IgD-negative memory B cell (primary cell): Measurements from ENCODE around the gene CEP128. TPM values are rescaled to one million over a fixed set of nuclear protein-coding genes. Genes with fewer than 3 reads are reported as not detected.

ENCODE experiments used
- H3K27ac Mint-ChIP-seq, 3 donors: one replicate each; pipeline ENCODE4 v1.8.0; 2020 to 2022; ENCODE audit warnings: mild to moderate bottlenecking in 3 of 3, mixed read lengths in 3 of 3, moderate library complexity in 1 of 3
- H3K27me3 Mint-ChIP-seq: one replicate; pipeline ENCODE4 v1.8.0; 2021; ENCODE audit warnings: mixed read lengths
- H3K36me3 Mint-ChIP-seq: one replicate; pipeline ENCODE4 v1.8.0; 2020; ENCODE audit warnings: mild to moderate bottlenecking, mixed read lengths
- H3K4me1 Mint-ChIP-seq, 3 donors: one replicate each; pipeline ENCODE4 v1.8.0; 2020 to 2022; ENCODE audit warnings: mixed read lengths in 3 of 3, mild to moderate bottlenecking in 1 of 3
- H3K4me3 Mint-ChIP-seq, 4 donors: one replicate each; pipeline ENCODE4 v1.8.0; 2020 to 2022; ENCODE audit warnings: mild to moderate bottlenecking in 4 of 4, mixed read lengths in 4 of 4, moderate library complexity in 3 of 4
- H3K9me3 Mint-ChIP-seq, 3 donors: one replicate each; pipeline ENCODE4 v1.8.0; 2020 to 2021; ENCODE audit warnings: mixed read lengths in 3 of 3, mild to moderate bottlenecking in 1 of 3
- polyA plus RNA-seq: library from polyadenylated mRNA; unstranded; fragments of 300-500 nt; fragmentation: Illumina TruSeq; gene quantifications from one replicate; pipeline ENCODE4 v1.2.3, GENCODE V29; 2021

The CEP128 gene
- polyA plus RNA-seq, 1 donor from 2014 or later = 2.8 TPM

DNA sequence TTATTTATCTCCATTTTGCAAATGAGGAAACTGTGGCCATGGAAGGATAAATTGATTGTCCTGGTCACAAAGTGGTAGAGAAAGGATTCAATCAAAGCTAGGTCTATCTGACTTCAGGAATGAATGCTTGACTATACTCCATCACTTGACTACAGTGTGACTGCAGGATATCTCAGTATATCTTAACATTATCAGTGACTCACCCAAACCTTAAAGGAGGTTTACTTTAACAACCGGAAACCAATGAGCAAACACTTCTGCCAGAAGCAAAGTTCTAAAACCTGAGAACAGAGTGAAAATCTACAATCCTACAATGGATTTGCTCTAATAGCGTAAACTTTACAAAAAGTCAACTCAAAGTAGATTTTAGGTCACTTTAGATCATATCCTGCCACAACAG lies 277.0 kb downstream of the CEP128 start:
- H3K27me3 Mint-ChIP-seq = no peaks in the 10 kb centered on the region
- H3K4me3 Mint-ChIP-seq = no peak overlapping the region
- no peak overlapping the region for H3K27ac Mint-ChIP-seq
- H3K4me1 Mint-ChIP-seq = no peaks in the 10 kb centered on the region
- H3K9me3 Mint-ChIP-seq = peaks cover 2 to 10% (median 2%) of the 10 kb centered on the region in 3 donors
- H3K36me3 Mint-ChIP-seq = peaks cover 3% of the 10 kb centered on the region

DNA sequence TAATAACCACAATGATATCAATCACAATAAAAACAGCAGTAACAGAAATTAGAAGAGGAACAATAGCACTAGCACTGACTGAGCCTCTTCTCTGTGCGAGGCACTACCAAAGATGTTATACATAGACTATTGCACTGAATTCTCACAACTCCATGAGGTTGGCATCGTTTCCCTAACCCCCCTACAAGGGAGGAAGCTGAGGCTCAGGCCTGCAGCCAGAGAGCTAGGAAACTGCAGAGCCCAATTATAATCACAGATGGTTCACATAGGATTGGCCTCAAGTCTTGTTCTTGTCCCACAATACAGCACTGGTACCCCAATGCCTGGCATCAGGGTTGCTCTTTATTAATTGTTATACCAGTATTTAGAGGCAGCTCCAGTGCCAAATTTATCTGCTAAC lies 278.0 kb downstream of the CEP128 start:
- Mint-ChIP-seq H3K4me1 (no peaks in the 10 kb centered on the region), H3K27ac (no peak overlapping the region), H3K9me3 (peaks cover 2 to 4% (median 2%) of the 10 kb centered on the region in 3 donors), H3K36me3 (no peaks in the 10 kb centered on the region), H3K27me3 (no peaks in the 10 kb centered on the region), H3K4me3 (no peak overlapping the region)

DNA sequence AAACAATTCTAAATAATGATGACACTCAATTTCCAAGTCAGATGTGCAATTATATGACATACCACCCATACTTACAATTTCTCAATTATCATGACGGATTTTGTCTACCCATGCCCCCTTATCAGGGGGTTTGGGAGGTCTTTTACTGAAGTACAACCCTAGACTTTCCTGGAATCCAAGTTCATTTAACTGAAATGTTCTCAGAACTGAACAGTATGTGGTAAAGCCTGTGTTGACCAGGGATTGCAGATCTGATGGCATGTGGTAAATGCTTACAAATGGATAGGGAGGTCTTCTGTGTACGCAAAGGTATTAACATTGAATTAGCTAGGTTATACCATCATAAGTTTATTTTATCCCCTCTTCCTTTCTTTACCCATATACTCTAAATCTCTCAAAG lies 281.8 kb downstream of the CEP128 start:
- H3K36me3 Mint-ChIP-seq = peaks cover 4% of the 10 kb centered on the region

DNA sequence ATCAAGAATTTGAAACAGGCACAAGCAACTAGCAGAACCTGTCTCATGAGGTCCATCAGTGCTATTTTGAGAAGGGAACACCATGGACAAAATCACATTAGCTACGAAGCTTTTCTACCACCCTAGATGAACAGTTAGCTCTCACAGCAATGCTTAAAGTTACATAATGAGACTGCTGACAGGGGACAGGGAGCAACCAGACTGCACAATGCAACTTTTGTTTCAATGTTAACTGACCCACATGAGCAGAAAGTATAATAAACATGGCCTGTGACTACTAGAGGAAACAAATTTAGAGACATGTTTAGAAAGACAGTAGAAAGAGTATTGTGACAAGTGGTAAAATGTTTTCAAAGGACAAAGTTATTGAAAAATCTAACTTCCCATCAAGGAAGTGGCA lies 282.8 kb downstream of the CEP128 start:
- Mint-ChIP-seq H3K27ac (no peak overlapping the region), H3K9me3 (no peaks in the 10 kb centered on the region)

More for the DNA sequence above, 281.8 kb downstream of the CEP128 start:
- H3K4me1 Mint-ChIP-seq = no peaks in the 10 kb centered on the region
- H3K9me3 Mint-ChIP-seq = no peaks in the 10 kb centered on the region
- H3K27me3 Mint-ChIP-seq = no peaks in the 10 kb centered on the region
- no peak overlapping the region for H3K27ac Mint-ChIP-seq
- H3K4me3 Mint-ChIP-seq = no peak overlapping the region

DNA sequence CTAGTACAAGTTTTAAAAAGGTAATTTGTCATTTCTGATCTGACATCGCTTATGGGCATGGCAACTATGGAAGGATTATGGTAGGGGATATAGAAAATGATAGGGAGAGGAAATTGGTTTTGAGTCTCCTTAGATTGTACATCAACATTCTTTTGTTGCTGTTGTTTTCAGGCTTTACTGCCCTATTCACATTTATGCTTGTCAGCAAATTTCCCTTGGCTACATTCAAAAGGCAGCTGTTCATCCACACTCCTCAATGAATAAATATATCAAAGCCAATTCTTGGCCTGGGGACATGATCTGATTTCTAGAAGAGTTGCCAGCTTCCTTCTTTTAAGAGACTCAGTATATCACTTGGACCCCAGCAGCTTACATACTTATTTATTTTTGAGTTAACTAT lies 283.4 kb downstream of the CEP128 start:
- Mint-ChIP-seq H3K27me3 (no peaks in the 10 kb centered on the region), H3K4me3 (no peak overlapping the region), H3K9me3 (peaks cover 0 to 1% (median 1%) of the 10 kb centered on the region in 3 donors)

More for the DNA sequence above, 282.8 kb downstream of the CEP128 start:
- H3K36me3 Mint-ChIP-seq = peaks cover 6% of the 10 kb centered on the region
- H3K27me3 Mint-ChIP-seq = no peaks in the 10 kb centered on the region
- H3K4me1 Mint-ChIP-seq = no peaks in the 10 kb centered on the region
- no peak overlapping the region for H3K4me3 Mint-ChIP-seq

DNA sequence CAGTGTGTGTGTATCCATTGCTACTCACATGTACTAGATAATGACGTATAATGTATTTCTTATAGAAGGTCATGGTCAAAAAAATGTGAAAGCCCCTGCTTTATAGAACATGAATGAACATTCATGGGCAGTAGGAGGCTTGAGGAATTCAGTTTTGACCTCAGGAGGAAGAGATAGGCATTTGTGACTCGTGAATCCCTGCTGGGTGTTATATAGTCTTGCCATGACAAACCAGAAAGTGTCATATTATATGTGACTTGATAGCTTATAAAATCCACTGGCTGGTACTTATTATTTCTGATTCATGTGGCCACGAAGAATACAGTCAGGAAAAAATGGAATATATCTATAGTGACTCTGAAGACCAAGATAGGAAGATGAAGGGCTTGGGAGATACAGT lies 287.6 kb downstream of the CEP128 start:
- Mint-ChIP-seq H3K36me3 (peaks cover 8% of the 10 kb centered on the region), H3K4me1 (no peaks in the 10 kb centered on the region), H3K4me3 (no peak overlapping the region), H3K9me3 (peaks cover 3 to 8% (median 4%) of the 10 kb centered on the region in 3 donors), H3K27ac (no peak overlapping the region), H3K27me3 (no peaks in the 10 kb centered on the region)

More for the DNA sequence above, 283.4 kb downstream of the CEP128 start:
- H3K36me3 Mint-ChIP-seq = peaks cover 8% of the 10 kb centered on the region
- no peaks in the 10 kb centered on the region for H3K4me1 Mint-ChIP-seq
- H3K27ac Mint-ChIP-seq = no peak overlapping the region

DNA sequence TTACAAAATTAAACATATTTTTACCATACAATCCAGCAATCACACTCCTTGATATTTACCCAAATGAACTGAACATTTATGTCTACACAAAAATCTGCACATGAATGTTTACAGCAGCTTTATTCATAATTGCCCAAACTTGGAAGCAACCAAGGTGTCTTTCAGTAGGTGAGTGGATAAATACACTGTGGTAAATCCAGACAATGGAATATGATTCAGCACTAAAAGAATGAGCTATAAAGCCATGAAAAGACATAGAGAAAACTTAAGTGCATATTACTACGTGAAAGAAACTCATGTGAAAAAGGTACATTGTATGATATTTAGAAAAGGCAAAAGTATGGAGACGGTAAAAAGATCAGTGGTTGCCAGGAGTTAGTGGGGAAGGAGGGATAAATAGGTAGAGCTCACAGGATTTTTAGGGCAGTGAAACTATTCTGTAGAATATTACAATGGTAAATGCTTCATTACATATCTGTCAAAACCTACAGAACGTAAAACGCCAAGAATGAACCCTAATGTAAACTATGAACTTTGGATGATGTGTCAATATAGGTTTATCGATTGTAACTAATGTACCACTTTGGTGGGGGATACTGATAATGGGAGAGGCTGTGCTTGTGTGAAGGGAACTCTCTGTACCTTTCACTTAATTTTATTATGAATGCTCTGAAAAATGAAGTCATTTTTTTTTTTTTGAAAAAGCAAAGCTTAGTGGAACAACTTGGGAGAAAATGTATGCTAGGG lies 295.7 kb downstream of the CEP128 start:
- H3K4me3 Mint-ChIP-seq = no peak overlapping the region
- no peak overlapping the region for H3K27ac Mint-ChIP-seq
- no peaks in the 10 kb centered on the region for H3K27me3 Mint-ChIP-seq
- H3K9me3 Mint-ChIP-seq = no peaks in the 10 kb centered on the region
- H3K4me1 Mint-ChIP-seq = no peaks in the 10 kb centered on the region
- no peaks in the 10 kb centered on the region for H3K36me3 Mint-ChIP-seq

DNA sequence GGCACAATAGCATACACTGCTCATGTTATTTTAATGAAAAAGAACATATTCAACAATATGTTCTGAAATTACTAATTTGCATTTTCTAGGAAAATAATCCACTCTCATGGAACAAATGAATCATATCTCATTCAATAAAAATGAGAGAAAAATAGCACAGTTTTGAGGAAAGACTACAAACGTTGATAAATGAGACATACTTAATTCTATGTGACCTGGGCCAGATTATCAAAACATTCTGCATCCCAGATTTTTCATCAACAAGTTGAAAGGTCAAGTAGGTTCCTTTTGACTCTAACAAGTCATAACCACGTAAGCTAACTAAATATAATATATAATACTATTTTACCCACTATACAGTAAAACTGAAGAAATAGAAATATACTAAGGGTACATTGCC lies 296.7 kb downstream of the CEP128 start:
- Mint-ChIP-seq H3K9me3 (no peaks in the 10 kb centered on the region), H3K27me3 (no peaks in the 10 kb centered on the region), H3K36me3 (peaks cover 5% of the 10 kb centered on the region), H3K4me3 (no peak overlapping the region), H3K27ac (no peak overlapping the region), H3K4me1 (peaks cover 0 to 1% (median 0%) of the 10 kb centered on the region in 3 donors)

DNA sequence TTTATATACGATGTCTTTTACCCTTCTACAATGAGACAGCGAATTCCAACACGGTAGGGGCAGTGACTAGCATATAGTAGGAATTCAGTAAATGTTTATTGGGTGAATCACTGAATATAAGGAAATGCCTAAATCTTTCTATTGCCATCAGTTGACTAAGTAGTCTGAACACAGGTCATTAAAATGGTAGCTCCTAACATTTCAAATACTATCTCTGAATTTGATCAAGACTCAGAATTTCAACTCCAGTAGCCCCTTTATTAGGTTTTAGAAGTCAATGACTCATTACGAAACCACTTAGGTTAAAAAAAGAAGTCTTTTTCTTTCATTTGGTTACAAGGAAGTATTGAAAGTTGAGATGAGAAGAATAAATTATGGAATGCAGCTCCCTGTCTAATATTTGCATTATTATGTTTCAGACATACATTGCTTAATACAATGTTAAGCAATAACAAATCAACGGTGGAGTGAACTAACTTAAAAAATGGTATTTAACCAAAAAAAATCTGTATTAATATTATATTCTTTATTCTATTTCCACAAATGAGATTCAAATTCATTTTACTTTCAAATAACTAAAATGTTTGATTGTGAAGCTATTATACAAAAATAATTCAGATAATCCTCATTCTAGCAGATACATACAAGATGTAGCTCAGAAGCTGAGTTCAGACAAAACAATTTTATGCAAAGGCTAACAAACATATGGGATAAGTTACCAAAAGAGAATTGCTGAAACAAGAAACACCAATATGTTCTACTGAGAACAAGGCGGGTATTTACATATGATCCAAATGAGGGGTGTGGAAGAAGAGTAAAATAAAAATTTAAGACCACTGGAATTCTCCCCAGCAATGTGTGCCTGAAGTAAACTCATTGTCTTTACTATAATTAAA lies 302.7 kb downstream of the CEP128 start:
- peaks cover 11% of the 10 kb centered on the region for H3K36me3 Mint-ChIP-seq
- no peak overlapping the region for H3K4me3 Mint-ChIP-seq
- H3K4me1 Mint-ChIP-seq = peaks cover 0 to 1% (median 0%) of the 10 kb centered on the region in 3 donors
- no peaks in the 10 kb centered on the region for H3K27me3 Mint-ChIP-seq
- H3K9me3 Mint-ChIP-seq = no peaks in the 10 kb centered on the region
- peak overlapping the region in 1 of 3 donors; percentile 1 for H3K27ac Mint-ChIP-seq

DNA sequence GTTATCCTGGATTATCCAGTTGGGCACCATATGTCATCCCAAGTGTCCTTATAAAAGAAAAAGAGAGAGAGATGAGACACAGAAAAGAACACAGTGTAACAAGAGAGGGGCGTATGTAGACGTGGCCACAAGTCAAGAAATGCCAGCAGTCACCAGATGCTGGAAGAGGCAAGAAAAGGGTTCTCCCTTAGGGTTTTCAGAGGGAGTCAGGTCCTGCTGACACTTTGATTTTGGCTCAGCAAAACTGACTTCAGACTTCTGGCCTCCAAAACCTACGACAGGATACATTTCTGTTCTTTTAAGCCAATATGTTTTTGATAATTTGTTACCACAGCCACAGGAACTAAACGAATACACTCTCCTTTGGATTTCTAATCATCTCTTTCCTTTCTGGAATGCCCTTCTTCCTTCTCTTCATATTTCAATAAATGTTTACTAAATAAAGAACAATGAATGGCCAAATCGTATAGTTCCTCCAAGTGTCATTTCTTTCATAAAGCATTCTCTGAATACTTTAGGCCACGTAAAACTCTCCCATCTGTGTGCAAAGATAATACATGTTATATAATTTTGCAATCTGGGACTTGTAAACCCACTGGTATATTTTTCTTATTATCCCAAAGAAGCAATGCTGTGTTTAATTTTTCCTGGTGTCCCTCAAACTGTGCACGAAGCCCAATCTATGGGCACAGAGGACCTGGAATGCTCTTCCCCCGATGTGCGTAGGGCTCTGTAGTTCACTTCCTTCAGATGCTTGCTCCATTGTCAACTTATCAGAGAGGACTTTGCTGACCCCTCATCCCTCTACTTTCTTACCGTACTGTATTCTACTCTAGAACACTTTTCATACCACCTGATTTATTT lies 303.6 kb downstream of the CEP128 start:
- H3K4me1 Mint-ChIP-seq = peaks cover 0 to 1% (median 0%) of the 10 kb centered on the region in 3 donors
- H3K27me3 Mint-ChIP-seq = no peaks in the 10 kb centered on the region
- H3K36me3 Mint-ChIP-seq = peaks cover 11% of the 10 kb centered on the region
- H3K27ac Mint-ChIP-seq = peak overlapping the region in 1 of 3 donors; percentile 1
- no peak overlapping the region for H3K4me3 Mint-ChIP-seq
- no peaks in the 10 kb centered on the region for H3K9me3 Mint-ChIP-seq

DNA sequence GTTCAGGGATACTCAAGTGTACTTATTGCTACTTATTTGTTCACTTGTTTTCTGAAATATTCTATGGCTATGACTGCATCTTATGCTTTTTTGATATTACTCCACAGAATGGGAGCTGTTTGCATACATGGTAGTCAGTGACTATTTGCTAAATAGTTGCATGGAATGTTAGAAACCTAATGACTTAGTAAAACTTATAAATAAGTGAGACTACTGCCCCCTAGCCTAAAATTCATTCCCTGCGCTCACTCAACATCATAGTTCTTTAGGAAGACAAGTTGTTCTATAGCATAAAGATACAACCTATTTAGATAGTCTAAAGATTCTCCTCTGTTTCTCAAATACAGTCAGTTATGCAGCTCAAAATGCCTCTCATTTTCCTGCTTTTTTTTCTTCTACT lies 305.5 kb downstream of the CEP128 start:
- Mint-ChIP-seq H3K36me3 (peaks cover 11% of the 10 kb centered on the region), H3K4me3 (no peak overlapping the region), H3K27me3 (no peaks in the 10 kb centered on the region), H3K27ac (no peak overlapping the region), H3K9me3 (no peaks in the 10 kb centered on the region), H3K4me1 (peaks cover 0 to 1% (median 0%) of the 10 kb centered on the region in 3 donors)

DNA sequence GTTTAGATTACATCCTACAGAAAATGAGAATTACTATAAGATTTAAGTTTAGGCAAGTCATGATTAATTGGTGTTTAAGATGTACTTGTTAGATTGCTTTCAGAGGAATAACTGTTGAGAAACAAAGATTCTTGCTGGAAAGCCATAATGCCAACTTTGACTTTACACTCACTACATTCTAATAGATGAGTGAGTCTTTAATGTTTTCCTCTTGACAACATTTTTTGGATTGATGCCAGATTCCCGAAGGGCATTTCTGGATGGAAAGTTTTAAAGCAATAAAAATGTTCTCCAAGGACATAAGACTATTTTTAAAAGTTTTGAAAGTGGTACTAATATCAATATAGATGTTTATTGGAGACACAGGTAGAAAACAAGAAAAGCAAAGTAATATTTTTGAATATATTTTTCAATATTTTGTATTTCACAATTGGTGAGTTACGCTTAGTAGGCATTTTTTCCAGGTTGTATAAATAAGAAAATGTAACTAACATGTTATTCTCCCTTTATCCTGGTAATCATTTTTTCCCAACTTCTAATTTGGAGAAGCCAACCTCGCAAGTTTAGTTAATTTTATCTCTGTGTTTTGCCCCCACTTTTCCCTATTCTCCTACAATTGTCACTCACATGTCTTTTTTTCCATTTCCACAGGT lies 307.3 kb downstream of the CEP128 start:
- Mint-ChIP-seq H3K27me3 (no peaks in the 10 kb centered on the region), H3K9me3 (no peaks in the 10 kb centered on the region), H3K27ac (no peak overlapping the region), H3K4me1 (no peaks in the 10 kb centered on the region), H3K4me3 (no peak overlapping the region), H3K36me3 (peaks cover 6% of the 10 kb centered on the region)

DNA sequence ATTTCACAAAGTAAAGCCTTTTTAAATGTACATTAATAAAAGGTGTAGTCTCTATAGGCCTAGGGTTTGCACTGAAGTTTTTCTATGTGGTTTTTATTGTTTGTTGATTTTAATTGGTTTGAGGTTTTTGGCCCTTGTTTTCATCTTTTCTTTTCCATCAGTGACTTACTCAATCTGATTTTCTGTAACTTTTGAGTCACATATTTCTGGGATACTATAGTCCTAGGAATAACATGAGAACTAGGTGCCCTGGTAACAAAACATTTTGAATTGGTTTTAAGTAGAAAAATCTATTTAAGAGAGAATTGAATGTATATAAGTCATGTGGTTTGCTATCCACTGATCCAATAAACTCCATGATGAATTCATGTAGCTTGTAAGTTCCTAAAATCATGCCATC lies 311.9 kb downstream of the CEP128 start:
- no peak overlapping the region for H3K27ac Mint-ChIP-seq
- H3K36me3 Mint-ChIP-seq = peaks cover 4% of the 10 kb centered on the region
- no peaks in the 10 kb centered on the region for H3K27me3 Mint-ChIP-seq
- H3K9me3 Mint-ChIP-seq = peaks cover 0 to 2% (median 0%) of the 10 kb centered on the region in 3 donors
- H3K4me1 Mint-ChIP-seq = no peaks in the 10 kb centered on the region
- no peak overlapping the region for H3K4me3 Mint-ChIP-seq

DNA sequence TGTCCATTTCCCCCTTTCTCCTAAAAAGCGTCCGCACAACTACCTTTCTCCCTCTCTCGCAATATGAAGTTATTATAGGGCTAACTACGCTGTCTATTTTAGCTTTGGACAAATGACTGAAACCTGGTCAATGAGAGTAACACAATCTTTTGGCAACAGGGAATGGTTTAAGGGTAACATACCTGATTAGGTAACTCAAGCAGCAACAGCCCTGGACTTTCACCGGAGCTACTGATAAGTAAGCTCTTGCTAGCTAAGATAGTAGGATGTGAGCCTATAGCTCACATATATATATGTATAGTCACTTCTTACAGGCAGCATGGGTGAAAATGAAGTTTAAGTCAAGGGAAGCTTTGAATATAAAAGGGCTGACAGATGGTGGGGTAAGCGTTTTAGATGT lies 313.0 kb downstream of the CEP128 start:
- Mint-ChIP-seq H3K36me3 (peaks cover 3% of the 10 kb centered on the region), H3K4me1 (no peaks in the 10 kb centered on the region), H3K9me3 (peaks cover 0 to 2% (median 0%) of the 10 kb centered on the region in 3 donors), H3K4me3 (no peak overlapping the region), H3K27me3 (no peaks in the 10 kb centered on the region), H3K27ac (no peak overlapping the region)
